Activated CD4-positive, CD25-positive, alpha-beta regulatory T cell treated with anti-CD3 and anti-CD28 coated beads, Interleukin-2, amount 50 U/mL, for 24 hours (primary cell): ENCODE results near the gene MYMK.

Source experiments
- ATAC-seq, 2 donors: fragments of 150-1000 bp; cut with Tn5 transposase; one replicate each; pipeline ENCODE4 v1.10.0; 2021; ENCODE audit warnings: mild to moderate bottlenecking in 1 of 2, moderate library complexity in 1 of 2

The MYMK gene

GRCh38 chr9:133499132-133499891, 25.4 kb downstream of the MYMK start:
- ATAC-seq: no peak

- ATAC-seq: no peak
These were observed 27.6 kb downstream of the MYMK start for GRCh38 chr9:133496861-133497842.

- ATAC-seq: no peak
These were observed 29.1 kb downstream of the MYMK start for GRCh38 chr9:133495327-133496293.

GRCh38 chr9:133494636-133495326, 30.0 kb downstream of the MYMK start:
- no peak for ATAC-seq

GRCh38 chr9:133493845-133494540, 30.8 kb downstream of the MYMK start:
- no peak for ATAC-seq

GRCh38 chr9:133493428-133493827, 31.3 kb downstream of the MYMK start:
- no peak for ATAC-seq

- no peak for ATAC-seq
These were observed 32.4 kb downstream of the MYMK start for GRCh38 chr9:133492061-133493021.

GRCh38 chr9:133491656-133491925, 33.2 kb downstream of the MYMK start:
- ATAC-seq: no peak

- no peak for ATAC-seq
These were observed 33.7 kb downstream of the MYMK start for GRCh38 chr9:133490865-133491655.

GRCh38 chr9:133490201-133490681, 34.5 kb downstream of the MYMK start:
- no peak for ATAC-seq

- no peak for ATAC-seq
These were observed 35.2 kb downstream of the MYMK start for GRCh38 chr9:133489253-133490190.

GRCh38 chr9:133488686-133489252, 36.0 kb downstream of the MYMK start:
- no peak for ATAC-seq

- no peak for ATAC-seq
These were observed 37.4 kb downstream of the MYMK start for GRCh38 chr9:133487331-133487725.

- peak; percentile 25 to 38 for ATAC-seq
These were observed 39.1 kb downstream of the MYMK start for GRCh38 chr9:133485531-133486260.

GRCh38 chr9:133484671-133485437, 39.9 kb downstream of the MYMK start:
- no peak for ATAC-seq

GRCh38 chr9:133483611-133484010, 41.1 kb downstream of the MYMK start:
- ATAC-seq: no peak
